NCI-H1092 treated with DMSO at 0.1 percent for 48 hours (cell line): ENCODE data around the gene WFDC10B.
"Not testable (repeated sequence)": the region's sequence is repeated elsewhere in the genome, so short reads cannot be mapped to it uniquely, and the experiment has no call there.

Source experiments
- DNase-seq: peaks from one replicate; lab custom pipeline; 2025; lab: John Stamatoyannopoulos, UW

WFDC10B gene

DNA sequence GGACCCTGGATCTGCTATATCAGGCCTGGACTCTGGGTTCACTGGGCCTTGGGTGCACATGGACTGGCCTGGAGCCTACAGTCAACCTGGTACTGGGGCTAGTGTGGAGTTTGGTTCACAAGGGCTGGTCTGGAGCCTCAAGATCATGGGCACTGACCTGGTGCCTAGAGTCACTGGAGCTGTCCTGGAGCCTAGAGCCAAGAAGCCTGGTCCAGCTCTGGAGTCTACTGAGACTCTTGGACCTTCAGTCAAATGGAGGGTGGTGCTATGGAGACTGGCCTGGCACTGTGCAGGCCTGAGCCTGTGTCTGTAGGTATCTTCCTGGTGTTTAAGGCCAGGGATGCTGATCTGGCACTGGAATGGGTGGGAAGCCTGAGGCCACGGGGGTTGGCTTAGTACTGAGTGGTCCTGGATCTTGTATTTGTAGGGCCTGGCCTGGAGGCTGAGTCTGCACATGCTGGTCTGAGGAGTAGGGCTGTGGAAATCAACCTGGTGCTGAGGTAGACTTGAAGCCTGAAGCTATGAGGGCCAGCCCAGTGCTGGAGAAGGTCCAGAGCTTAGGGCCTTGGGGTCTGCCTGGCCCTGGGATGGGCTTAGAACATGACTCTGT lies 57.3 kb downstream of the WFDC10B start:
- DNase-seq, result no peak

DNA sequence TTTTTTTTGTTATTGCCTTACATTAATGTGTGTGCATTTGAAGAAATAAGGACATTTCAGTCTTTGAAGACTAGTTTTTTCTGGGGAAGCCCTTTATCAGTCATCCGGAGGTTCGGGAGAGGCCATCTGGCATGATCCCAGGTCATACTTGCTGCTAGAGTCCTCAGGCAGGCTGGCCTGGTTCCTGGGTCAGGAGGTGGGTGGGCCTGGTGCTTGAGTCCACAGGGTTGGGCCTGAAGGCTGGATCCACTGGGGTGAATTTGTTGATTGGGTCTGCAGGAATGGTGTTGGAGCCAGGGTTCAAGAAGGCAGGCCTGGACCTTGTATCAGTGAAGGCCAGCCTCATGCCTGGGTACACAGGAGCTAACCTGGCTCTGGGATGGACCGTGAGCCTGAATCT lies 57.9 kb downstream of the WFDC10B start:
- DNase-seq, result no peak

DNA sequence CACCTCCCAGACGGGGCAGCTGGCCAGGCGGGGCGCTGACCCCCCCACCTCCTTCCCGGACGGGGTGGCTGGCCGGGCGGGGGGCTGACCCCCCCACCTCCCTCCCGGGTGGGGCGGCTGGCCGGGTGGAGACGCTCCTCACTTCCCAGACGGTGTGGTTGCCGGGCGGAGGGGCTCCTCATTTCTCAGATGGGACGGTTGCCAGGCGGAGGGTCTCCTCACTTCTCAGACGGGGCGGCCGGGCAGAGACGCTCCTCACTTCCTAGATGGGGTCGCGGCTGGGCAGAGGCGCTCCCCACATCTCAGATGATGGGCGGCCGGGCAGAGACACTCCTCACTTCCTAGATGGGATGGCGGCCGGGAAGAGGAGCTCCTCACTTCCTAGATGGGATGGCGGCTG lies 59.0 kb downstream of the WFDC10B start:
- DNase-seq, result not testable (repeated sequence)

GRCh38 chr20:45641076-45641475 lies 63.7 kb downstream of the WFDC10B start:
- not testable (repeated sequence) for DNase-seq

DNA sequence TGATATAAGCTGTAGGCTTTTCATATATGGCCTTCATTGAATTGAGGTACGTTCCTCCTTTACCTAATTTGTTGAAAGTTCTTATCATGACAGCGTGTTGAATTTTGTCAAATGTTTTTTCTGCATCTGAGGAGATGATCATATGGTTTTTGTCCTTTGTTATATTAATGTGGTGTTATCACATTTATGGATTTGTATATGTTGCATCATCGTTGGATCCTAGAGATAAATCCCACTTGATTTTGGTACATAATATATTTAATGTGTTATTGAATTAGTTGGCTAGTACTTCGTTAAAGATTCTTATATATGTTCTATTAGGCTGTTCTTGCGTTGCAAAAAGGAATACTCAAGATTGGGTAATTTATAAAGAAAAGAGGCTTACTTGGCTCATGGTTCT lies 65.1 kb downstream of the WFDC10B start:
- DNase-seq, result no peak

GRCh38 chr20:45636513-45636912 lies 68.3 kb downstream of the WFDC10B start:
- DNase-seq, result no peak
